ENCODE measurements around the gene VWA3A.

- TF ChIP-seq POLR2AphosphoS5 (IDR thresholded peaks at IDR 0.05) (no peak), CTCF (IDR thresholded peaks at IDR 0.05) (no peak), POLR2A (IDR thresholded peaks at IDR 0.05) (no peak)
Observed at GRCh38 chr16:22161401-22161800, 69.1 kb downstream of the VWA3A start.

All from breast epithelium (tissue), 3 donors.